ENCODE measurements around the gene EPHB1. TPM values are rescaled to one million over a fixed set of nuclear protein-coding genes. Genes with fewer than 3 reads are reported as not detected.

EPHB1 gene
- total RNA-seq, 1 experiment from 2014 or later: 0.86 TPM

DNA sequence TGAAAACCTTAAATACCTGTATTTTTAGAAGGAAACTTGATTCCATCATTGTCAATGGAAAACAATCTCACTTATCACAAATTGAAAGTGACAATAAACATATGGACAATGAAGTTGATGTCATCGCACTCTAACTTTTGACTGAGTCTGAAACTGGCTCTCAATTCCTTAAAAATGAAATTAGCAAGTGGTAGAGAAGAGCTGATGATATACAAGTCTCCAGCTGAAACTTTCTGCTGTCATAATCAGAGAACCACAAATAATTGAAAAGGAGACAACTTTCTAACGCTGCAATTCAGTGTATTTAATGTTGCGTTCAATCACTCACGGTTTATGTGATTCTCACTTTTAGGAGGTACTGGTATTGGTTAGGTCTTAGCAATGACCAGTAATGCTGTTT, 37.5 kb downstream of the EPHB1 start:
- no peaks in the 10 kb centered on the region for H3K79me2 ChIP-seq (ENCODE audit: insufficient read depth, low read length)
- CTCF ChIA-PET: no interaction called here
- H3K36me3 ChIP-seq (ENCODE audit: control insufficient read depth in 1 of 2, insufficient read depth in 2 of 2, low read length in 2 of 2): no peaks in the 10 kb centered on the region
- POLR2A ChIA-PET: no interaction called here
- H3K27me3 ChIP-seq (ENCODE audit: insufficient read depth, low read length): peaks cover 37% of the 10 kb centered on the region
- H3K9me3 ChIP-seq (ENCODE audit: control insufficient read depth in 1 of 2, insufficient read depth in 1 of 2, low read depth in 1 of 2, low read length in 2 of 2): no peaks in the 10 kb centered on the region
- no peak overlapping the region for H3K4me3 ChIP-seq (replicated peaks in 1 of 2; ENCODE audit: low read depth in 1 of 2, low read length in 2 of 2)
- TF ChIP-seq EGR1 (IDR thresholded peaks at IDR 0.05; ENCODE audit: low read depth) (no peak), RAD21 (IDR thresholded peaks at IDR 0.05; ENCODE audit: low read depth) (no peak), ZFX (IDR thresholded peaks at IDR 0.05) (no peak), ZNF274 (IDR thresholded peaks at IDR 0.05; ENCODE audit: low read depth, low read length) (no peak), SP1 (IDR thresholded peaks at IDR 0.05; ENCODE audit: low read depth) (no peak), FOSL1 (IDR thresholded peaks at IDR 0.05; ENCODE audit: low read depth) (no peak), EZH2 (IDR thresholded peaks at IDR 0.05) (no peak)
- TF ChIP-seq, protein P1, sequence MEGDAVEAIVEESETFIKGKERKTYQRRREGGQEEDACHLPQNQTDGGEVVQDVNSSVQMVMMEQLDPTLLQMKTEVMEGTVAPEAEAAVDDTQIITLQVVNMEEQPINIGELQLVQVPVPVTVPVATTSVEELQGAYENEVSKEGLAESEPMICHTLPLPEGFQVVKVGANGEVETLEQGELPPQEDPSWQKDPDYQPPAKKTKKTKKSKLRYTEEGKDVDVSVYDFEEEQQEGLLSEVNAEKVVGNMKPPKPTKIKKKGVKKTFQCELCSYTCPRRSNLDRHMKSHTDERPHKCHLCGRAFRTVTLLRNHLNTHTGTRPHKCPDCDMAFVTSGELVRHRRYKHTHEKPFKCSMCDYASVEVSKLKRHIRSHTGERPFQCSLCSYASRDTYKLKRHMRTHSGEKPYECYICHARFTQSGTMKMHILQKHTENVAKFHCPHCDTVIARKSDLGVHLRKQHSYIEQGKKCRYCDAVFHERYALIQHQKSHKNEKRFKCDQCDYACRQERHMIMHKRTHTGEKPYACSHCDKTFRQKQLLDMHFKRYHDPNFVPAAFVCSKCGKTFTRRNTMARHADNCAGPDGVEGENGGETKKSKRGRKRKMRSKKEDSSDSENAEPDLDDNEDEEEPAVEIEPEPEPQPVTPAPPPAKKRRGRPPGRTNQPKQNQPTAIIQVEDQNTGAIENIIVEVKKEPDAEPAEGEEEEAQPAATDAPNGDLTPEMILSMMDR (IDR thresholded peaks at IDR 0.05 in 2 of 3, conservative IDR thresholded peaks at IDR 0.05 in 1 of 3; ENCODE audit: borderline replicate concordance in 1 of 3, insufficient read depth in 1 of 3, low read depth in 2 of 3, low read length in 2 of 3): no peak
- TF ChIP-seq, protein P2, sequence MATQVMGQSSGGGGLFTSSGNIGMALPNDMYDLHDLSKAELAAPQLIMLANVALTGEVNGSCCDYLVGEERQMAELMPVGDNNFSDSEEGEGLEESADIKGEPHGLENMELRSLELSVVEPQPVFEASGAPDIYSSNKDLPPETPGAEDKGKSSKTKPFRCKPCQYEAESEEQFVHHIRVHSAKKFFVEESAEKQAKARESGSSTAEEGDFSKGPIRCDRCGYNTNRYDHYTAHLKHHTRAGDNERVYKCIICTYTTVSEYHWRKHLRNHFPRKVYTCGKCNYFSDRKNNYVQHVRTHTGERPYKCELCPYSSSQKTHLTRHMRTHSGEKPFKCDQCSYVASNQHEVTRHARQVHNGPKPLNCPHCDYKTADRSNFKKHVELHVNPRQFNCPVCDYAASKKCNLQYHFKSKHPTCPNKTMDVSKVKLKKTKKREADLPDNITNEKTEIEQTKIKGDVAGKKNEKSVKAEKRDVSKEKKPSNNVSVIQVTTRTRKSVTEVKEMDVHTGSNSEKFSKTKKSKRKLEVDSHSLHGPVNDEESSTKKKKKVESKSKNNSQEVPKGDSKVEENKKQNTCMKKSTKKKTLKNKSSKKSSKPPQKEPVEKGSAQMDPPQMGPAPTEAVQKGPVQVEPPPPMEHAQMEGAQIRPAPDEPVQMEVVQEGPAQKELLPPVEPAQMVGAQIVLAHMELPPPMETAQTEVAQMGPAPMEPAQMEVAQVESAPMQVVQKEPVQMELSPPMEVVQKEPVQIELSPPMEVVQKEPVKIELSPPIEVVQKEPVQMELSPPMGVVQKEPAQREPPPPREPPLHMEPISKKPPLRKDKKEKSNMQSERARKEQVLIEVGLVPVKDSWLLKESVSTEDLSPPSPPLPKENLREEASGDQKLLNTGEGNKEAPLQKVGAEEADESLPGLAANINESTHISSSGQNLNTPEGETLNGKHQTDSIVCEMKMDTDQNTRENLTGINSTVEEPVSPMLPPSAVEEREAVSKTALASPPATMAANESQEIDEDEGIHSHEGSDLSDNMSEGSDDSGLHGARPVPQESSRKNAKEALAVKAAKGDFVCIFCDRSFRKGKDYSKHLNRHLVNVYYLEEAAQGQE (IDR thresholded peaks at IDR 0.05; ENCODE audit: low read depth): no peak
- TF ChIP-seq, protein P3, sequence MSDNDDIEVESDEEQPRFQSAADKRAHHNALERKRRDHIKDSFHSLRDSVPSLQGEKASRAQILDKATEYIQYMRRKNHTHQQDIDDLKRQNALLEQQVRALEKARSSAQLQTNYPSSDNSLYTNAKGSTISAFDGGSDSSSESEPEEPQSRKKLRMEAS (IDR thresholded peaks at IDR 0.05): no peak
- BruUV-seq (replicated peaks): no TSS peak
- no peak overlapping the region for H3K9ac ChIP-seq (ENCODE audit: low read length)
- ATAC-seq (no peak), DNase-seq (ENCODE audit: low read depth, low spot score) (no peak)
- no peaks in the 10 kb centered on the region for H3K9me2 ChIP-seq (ENCODE audit: insufficient read depth)
- no peaks in the 10 kb centered on the region for H4K20me1 ChIP-seq (ENCODE audit: insufficient read depth)
- no peaks in the 10 kb centered on the region for H3K4me1 ChIP-seq (ENCODE audit: control insufficient read depth in 1 of 2, insufficient read depth in 2 of 2, low read length in 2 of 2)
- intact Hi-C loops (cut with micrococcal nuclease): no loop called here
- no peak overlapping the region for H2AFZ ChIP-seq (ENCODE audit: low read depth, low read length, poor library complexity, severe bottlenecking)
- RAD21 ChIA-PET (ENCODE audit: low non-redundant PET in 1 of 2, low total read pairs in 2 of 2, uncharacterized antibody in 2 of 2, unreplicated experiment in 2 of 2): no interaction called here
- H3K4me2 ChIP-seq (ENCODE audit: low read length): no peak overlapping the region
- H3K27ac ChIP-seq (ENCODE audit: low read depth, low read length): no peak overlapping the region

Measured in HCT116 (cell line).